Measurements from ENCODE around the gene BRSK1.
"Not testable (repeated sequence)": the region's sequence is repeated elsewhere in the genome, so short reads cannot be mapped to it uniquely, and the experiment has no call there.

The BRSK1 gene

DNA sequence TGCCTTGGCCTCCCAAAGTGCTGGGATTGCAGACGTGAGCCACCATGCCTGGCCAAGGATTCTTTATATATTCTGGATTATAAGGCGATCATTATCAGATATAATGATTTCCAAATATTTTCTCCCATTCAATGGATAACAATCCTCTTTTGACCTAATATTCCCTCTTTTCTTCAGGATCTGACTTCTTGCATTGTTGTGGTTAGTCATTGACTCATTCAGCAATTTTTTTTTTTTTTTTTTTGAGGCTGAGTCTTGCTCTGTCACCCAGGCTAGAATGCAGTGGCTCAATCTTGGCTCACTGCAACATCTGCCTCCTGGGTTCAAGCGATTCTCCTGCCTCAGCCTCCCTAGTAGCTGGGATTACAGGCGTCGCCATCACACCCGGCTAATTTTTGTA lies 46.0 kb downstream of the BRSK1 start:
- not testable (repeated sequence) for DNase-seq (ENCODE audit: low read depth in 3 of 3)

DNA sequence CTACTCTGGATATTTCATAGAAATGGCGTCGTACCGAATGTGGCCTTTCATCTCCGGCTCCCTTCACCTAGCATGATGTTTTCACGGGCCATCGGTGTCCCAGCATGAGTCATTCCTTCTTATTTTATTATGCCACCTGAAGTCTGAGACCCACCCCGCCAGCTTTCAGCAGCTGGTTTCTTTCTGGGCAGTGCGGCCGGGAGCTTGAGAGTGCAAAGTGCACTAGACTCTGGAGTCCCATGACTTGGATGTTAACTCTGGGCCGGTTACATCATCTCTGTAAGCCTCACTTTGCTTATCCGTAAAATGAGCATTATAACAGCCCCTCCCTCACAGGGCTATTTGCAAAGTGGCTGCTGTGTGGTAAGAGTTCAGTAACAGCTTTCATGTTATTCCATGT lies 50.1 kb downstream of the BRSK1 start:
- DNase-seq (ENCODE audit: low read depth in 3 of 3), result no peak

DNA sequence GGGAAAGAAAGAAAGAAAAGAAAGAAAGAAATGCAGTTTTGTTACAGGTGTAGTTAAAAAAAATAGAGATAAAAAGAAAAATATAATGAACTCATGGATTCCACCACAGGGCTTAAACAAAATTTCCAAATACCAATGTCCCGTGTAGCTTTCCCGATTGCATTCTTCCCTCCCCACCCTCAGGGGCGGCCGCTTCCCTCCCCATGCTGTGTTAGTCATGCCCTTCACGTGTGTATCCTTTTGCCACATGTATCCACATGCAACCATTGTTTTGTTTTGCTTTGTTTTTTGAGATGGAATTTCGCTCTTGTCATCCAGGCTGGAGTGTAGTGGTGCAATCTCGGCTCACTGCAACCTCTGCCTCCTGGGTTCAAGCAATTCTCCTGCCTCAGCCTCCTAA lies 52.3 kb downstream of the BRSK1 start:
- DNase-seq (ENCODE audit: low read depth in 3 of 3), result no peak

DNA sequence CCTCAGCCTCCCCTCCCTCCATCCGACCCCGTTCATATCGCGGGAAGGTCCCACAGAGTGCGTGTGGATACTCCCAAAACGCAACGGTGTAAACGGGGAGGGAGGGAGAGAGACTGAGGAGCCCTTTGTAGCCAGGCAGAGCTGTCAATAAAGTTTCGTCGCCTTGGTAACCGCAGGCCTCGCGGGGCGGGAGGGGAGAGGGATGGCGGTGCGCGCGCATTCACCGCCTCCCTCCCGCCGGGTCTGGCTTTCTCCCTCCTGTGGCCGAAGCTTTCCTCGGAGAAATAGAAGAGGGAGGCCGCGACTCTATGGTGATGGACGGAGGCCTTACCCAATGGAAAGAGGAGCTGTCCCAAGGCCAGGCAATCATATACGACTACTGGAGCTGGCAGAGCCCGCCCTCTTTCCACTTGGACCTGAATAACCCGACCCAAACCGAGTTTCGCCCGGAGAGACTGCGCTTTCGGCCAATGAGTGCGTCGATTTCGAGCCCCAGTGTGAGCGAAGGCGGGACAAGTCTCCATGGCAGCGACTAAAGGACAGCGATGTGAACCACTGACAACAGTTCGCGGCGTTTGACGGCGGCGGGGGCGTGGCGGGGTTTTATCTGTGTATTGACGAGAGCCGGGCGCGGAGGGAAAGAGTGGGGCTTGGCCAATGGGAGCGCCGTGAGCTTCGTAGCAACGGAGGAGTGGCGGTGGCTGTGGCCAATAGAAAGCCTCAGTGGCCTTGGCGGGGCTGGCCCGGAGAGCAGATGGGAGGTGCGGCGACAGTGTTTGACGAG lies 55.5 kb downstream of the BRSK1 start, which contains the start of gene KMT5C:
TSS of gene KMT5C (plus strand) at position 772 of the 784 bp plus-strand sequence. CDS start 2,061 bp downstream, outside the sequence.
- peak; percentile 100 for DNase-seq (ENCODE audit: low read depth in 3 of 3)

DNA sequence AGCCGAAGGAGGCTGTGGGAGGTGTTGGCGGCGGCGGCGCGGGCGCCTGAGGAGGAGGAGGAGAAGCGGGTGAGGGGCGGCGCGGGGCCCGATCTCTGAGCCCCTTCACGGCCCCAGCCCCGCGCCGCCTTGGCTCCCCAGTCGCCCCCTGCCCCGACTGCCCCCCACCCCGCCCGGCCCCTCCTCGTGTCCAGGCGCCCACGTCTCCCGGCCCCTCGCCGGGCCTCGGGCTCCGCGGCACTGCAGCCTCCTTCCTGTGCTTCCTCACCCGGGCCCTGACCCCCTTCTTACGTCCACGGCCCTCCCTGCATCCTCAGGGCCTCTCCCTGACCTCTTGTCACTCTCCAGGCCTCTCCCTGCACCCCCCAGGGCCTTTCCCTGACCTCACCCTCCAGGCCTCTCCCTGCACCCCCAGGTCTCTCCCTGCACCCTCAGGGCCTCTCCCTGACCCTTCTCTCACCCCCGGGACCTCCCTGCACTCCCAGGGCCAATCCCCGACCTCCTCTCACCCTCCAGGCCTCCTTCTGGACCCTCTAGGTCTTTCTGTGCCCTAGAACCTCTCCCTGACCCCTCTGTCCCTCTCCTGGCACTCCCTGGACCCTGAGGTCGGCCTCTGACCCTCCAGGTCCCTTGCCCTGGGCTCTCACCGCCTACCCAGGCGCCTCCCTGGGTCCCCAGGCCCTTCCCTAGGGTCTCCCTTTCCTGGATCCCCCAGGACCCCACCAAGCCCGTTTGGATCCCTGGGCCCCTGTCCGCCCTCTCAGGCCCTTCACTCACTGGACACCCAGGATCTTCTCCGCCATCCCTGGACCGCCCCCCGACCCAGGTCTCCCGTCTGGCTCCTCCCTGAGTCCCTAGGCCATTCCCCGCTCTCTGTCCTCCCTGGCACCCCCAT lies 56.3 kb downstream of the BRSK1 start:
- no peak for DNase-seq (ENCODE audit: low read depth in 3 of 3)

DNA sequence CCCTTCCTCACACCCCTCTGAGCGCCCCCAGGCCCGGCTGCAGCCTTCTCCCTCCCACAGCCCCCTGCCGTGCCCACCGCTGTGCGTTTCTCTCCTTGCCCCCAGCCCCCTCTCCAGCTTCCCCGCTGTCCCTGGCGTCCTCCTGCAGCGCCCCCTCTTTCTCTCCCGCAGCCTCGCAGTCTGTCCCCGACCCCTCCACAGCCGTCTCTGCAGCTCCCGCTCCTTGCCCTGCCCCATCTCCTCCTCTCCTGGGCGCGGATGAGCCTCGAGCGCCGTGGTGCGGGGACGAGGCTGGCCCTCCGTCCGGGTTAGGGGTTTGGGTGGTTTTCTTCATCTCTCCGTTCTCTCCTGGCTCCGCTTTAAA lies 57.0 kb downstream of the BRSK1 start:
- peak in 1 of 3 donors; percentile 26 for DNase-seq (ENCODE audit: low read depth in 3 of 3)

DNA sequence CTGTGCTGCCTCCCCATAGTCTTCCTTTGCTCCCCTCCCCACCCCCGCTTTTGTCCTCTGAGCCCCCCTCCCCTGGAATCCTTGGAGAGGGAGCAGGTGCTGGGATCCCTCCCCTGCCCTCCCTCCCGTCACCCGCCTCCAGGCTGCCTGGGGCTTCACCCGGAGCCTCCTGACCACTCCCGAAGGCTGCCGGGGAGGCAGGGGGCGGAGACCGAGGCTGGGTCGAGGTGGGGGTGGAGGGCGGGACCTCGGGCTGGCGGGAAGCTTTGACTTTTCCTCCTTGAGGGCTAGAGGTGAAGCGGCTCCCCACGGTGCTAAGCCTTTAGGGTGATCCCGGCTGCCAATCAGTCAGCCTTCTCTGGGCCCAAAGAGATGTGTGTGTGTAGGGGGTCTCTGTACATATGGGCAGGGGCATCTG lies 57.4 kb downstream of the BRSK1 start:
- DNase-seq (ENCODE audit: low read depth in 3 of 3), result peak; percentile 49 to 68 (median 50)

DNA sequence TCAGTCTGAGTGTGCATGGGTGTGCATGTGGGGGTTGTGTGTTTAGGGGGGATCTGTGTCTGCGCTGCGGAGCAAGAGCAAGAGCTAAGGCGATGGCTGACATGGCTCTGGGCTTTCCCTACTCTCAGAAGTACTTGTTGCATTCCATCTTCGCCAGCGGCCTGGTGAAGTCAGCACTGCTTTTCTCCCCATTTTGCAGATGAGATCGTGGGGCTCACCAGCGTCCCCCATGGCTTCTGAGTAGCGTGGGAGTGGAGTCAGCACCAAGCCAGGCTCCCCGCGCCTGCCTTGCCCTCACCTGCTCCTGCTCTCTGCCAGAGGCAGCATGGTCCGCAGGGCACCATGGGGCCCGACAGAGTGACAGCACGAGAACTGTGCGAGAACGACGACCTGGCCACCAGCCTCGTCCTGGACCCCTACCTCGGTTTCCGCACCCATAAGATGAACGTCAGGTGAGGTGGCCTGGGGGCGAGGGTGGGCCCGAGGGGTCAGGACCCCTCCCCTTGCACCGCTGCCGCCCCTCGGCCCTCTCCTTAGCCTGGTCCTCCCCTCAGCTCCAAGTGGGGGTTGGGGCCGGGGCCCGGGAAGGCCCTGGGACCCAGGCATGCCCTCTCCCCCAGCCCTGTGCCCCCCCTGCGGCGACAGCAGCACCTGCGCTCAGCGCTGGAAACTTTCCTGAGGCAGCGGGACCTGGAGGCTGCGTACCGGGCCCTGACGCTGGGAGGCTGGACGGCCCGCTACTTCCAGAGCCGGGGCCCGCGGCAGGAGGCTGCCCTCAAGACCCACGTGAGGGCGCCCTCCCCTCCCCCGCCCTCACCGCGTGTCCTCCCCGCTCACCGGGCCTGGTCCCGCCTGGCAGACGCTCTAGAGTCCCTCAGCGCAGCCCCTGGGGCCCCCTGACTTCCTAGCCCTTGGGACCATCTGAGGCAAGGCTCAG lies 58.1 kb downstream of the BRSK1 start:
- no peak for DNase-seq (ENCODE audit: low read depth in 3 of 3)

DNA sequence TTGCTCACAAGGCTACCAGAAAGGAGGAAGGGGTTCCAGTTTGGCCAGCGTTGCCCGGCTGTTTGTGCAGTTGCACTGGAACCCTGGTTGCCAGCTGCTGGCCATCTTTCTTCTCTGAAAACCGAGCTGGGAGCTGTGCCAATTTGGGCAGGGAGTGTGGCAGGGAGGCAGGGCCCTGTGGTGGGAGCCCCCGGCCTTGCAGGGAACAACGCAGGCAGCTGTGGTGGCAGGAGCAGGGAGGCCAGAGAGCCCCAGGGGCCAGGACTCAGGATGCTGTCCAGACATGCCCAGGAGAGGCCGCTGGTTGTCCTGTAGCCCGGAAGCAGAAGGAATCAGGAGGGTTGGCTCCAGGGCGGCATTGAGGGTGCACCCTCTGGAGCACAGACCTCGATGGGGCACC lies 60.6 kb downstream of the BRSK1 start:
- no peak for DNase-seq (ENCODE audit: low read depth in 3 of 3)

DNA sequence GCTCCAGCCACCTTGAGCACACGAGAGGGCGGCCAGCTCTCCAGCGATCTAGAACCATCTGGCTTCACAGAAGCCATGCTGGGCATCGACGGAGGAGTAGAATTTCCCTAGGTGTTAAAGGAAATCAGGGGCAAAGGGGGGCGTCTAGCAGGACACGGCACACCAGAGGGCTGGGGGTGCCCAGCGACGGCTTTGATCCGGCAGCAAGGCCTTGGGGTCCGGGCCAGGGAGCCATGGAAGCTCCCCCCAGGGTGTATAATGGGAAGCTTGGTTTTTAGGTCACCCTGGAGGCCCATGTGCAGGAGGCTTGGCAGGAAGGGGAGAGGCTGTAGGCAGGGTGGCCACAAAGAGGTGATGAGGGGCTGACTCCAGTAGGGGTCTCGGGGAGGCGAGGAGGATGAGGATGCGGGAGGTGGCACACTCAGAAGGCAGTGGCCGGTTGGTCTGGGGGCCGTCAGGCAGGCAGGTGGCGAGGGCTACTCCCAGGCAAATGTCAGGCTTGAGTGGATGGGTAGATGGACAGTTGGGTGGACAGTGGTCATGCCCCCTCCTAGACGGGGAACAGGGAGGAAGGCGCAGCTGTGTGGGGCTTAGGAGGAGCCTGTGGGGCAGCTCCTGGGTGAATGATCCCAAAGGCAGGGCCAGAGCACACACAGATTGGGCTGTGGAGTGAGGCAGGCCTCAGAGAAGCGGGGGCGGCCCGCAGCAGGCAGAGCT lies 61.5 kb downstream of the BRSK1 start:
- DNase-seq (ENCODE audit: low read depth in 3 of 3), result no peak

DNA sequence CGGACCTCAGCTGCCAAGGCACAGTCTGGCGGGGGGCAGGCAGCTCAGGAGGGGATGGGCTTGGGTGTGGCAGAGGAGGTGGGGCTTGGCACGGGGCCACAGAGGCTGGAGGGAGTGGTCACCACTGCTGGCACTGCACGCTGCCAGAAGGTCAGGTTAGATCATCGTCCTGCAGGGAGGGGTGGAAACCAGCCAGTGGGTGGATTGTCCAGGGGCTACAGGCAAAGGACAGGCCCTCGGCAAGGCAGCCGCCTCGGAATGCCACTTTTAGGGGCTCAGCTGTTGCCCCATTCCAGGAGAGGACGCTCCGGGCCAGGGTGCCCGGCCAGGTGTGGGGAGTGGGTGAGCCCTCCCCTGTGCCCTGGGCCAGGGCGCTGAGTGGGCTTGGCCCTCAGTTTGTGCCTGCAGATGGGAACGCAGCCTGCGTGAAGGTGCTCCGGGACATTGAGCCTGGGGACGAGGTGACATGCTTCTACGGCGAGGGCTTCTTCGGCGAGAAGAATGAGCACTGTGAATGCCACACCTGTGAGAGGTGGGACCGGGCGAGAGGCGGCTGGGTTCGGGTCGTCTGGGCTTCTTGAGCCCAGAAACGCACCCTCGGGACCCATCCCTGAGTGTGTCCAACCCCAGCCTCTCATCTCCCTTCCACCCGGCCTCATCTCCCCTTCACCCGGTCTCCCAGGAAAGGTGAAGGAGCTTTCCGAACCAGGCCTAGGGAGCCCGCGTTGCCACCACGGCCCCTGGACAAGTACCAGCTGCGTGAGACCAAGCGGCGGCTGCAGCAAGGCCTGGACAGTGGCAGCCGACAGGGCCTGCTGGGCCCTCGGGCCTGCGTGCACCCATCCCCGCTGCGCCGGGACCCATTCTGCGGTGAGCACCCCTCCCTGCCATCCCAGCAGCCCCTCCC lies 62.3 kb downstream of the BRSK1 start:
- DNase-seq (ENCODE audit: low read depth in 3 of 3), result no peak

DNA sequence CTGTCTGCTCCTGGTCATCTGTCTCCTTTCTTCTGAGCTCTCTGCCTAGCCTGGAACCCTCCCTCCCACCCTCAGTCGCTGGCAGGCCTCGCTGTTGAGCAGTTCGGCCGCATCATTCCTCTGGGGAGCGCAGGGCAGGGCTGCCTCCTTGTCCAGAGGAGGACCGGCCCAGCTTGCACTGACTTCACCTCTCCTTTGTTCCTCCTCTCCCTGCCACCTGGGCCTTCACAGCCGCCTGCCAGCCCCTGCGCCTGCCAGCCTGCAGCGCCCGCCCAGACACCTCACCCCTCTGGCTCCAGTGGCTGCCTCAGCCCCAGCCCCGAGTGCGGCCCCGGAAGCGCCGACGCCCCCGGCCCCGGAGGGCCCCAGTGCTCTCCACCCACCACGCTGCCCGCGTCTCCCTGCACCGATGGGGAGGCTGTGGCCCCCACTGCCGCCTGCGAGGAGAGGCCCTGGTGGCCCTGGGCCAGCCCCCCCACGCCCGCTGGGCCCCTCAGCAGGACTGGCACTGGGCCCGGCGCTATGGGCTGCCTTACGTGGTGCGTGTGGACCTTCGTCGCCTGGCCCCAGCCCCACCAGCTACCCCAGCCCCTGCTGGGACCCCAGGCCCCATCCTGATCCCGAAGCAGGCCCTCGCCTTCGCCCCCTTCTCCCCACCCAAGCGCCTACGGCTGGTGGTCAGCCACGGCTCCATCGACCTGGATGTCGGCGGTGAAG lies 63.1 kb downstream of the BRSK1 start:
- DNase-seq (ENCODE audit: low read depth in 3 of 3), result no peak

DNA sequence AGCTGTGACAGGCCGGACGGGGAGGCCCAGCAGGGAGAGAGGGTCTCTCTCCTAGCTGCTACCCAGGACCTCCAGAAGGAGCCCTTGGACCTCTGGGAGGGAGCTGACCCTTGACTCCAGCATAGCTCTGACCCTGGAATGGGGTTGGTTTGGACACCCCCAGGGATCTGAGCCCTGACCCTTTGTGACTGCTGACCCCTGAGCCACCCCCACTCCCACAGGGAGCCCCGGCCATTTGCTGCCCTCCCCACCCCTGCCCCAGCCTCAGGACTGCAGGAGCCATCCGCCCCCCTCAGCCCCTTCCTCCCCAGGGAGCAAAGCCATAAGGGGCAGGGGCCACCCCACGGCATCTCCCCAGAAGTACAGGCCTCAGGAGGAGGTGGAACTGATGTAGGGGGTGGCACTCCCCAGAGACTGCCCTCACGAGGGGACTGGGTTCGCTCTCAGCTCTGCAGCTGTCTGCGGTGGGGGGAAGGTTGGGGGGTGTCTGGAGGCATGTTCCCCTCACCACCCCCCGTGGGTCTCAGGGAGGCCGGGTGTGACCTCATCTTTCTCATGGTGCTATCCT lies 63.7 kb downstream of the BRSK1 start:
- DNase-seq (ENCODE audit: low read depth in 3 of 3), result no peak

DNA sequence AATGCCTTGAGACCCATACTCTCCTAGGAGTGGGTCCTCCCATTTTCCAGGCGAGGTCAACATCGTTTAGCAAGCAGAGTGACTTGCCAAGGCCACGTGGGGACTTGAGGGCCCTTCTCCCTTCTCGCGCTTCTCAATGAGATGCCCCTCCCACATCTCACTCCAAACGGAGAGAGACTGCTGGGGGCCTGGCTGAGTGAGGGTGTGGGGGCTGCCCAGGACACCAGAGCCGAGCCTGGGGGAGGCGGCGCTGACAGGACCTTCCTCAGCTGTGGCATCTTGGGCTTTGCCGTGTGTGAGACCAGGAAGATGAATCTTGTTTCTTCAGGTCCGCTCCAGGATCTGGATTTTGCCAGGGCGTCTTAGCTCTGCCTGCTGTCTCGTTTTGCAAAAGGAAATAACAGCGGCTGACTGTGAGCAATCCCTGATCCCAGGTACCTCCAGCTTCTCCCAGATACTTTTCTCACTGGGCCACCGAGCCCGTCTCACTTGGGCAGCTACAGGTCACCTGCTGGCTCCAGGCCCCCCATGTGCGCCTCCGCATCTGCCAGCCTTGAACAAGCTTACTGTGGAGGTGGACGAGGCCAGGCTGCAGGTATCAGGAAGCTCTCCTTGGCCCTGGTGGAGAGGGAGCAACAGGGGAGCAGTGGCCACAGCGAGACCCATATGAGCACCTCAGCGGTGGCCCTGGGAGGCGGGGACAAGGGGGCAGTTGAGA lies 64.7 kb downstream of the BRSK1 start:
- DNase-seq (ENCODE audit: low read depth in 3 of 3), result no peak

DNA sequence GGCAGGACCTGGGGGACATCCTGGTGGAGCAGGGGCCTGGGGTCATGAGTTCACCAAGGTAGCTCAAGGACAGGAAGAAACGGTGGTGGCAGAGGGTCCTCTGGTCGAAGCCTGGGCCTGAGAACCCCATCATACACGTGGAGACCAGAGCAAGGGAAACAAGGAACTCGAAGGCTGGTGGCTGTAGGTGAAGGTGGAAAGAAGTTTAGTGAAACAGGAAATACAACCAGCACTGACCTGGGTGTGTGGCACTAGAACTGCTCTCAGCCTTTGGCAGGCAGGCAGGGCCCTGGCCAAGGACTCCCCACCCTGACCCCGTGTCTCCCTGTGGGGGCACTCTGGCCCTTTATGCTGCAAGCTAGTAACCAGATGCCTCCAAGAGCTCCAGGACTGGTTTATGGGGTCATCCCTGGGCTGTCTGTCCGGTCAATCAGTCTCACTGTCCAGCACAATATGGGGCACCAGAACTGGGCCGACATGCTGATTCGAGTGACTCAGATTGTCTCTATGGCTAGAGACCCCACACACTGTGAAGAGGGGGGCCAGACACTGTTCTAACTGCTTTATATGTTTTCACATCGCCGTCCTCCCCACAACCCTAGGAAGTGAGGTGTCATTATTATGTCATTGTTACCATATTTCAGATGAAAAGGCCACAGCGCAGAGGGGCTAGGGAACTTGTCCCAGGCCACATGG lies 67.0 kb downstream of the BRSK1 start:
- DNase-seq (ENCODE audit: low read depth in 3 of 3), result no peak

DNA sequence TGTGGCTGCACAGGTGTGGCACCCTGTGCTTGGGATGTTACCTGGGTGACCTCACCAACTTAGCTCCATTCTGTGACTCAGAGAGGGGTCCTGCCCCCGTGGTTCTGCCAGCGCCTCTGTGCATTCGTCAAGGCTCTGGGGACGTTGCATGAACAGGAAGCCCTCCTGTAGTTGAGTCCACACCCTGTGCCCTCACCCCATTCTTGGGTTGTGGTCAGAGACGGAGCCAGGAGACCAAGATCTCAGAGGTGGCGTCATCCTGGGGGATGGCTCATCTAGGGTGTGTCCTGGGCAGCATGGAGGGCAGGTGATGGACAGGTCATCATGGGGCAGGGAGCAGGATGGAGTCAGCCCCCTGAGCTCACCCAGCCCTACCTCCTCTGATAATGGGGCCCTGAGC lies 68.2 kb downstream of the BRSK1 start:
- DNase-seq (ENCODE audit: low read depth in 3 of 3), result no peak

DNA sequence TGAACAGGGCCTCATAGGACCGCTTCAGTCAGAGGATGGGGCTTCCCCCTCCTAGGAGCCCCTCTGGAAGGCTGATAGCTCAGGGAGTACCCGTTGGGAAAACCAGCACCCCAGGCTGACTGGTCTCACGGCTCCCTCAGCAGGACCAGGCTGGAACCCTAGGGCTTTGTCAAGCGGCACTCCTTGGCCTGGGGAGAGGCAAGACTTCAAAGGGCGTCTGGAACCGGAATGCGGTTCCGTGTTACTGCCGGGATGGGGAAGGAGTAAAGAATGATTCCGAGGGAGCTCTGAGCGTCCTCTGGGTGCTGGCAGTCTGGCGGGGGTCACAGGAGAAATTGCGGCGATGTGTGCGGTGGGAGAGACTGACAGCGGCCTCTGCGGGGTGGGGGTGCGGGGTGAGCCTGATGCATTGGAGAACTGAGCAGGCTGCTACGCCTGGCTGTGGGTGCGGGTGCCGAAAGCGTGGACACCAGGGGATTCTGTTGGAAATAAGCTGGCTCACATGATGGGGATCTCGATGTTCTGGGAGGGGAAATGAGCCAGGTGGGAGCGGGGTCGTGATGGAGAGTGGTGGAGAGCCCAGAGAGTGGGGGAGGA lies 68.8 kb downstream of the BRSK1 start:
- no peak for DNase-seq (ENCODE audit: low read depth in 3 of 3)
